Measurements from ENCODE around the gene YPEL5.
"Not testable (repeated sequence)": the region's sequence is repeated elsewhere in the genome, so short reads cannot be mapped to it uniquely, and the experiment has no call there.

The YPEL5 gene

GRCh38 chr2:30135541-30135940 is 11.3 kb upstream of the YPEL5 start:
- FAIRE-seq = no peak
- no peak for DNase-seq (ENCODE audit: extremely low spot score, insufficient read length, low read depth)

- no peak for DNase-seq (ENCODE audit: extremely low spot score, insufficient read length, low read depth)
- FAIRE-seq = no peak
These were observed 9.9 kb upstream of the YPEL5 start for GRCh38 chr2:30136764-30137444.

- no peak for DNase-seq (ENCODE audit: extremely low spot score, insufficient read length, low read depth)
- peak; percentile 88 for FAIRE-seq
These were observed 7.5 kb upstream of the YPEL5 start for GRCh38 chr2:30139131-30139870.

GRCh38 chr2:30141136-30141535 is 5.7 kb upstream of the YPEL5 start:
- no peak for DNase-seq (ENCODE audit: extremely low spot score, insufficient read length, low read depth)
- no peak for FAIRE-seq

GRCh38 chr2:30144260-30144659 is 2.5 kb upstream of the YPEL5 start:
- FAIRE-seq = no peak
- no peak for DNase-seq (ENCODE audit: extremely low spot score, insufficient read length, low read depth)

GRCh38 chr2:30144951-30145350 is 1.9 kb upstream of the YPEL5 start:
- not testable (repeated sequence) for DNase-seq (ENCODE audit: extremely low spot score, insufficient read length, low read depth); FAIRE-seq

- FAIRE-seq = no peak
- no peak for DNase-seq (ENCODE audit: extremely low spot score, insufficient read length, low read depth)
These were observed 926 bp upstream of the YPEL5 start for GRCh38 chr2:30145826-30146336.

- DNase-seq (ENCODE audit: extremely low spot score, insufficient read length, low read depth) (no peak), FAIRE-seq (no peak)
These were observed 448 bp downstream of the YPEL5 start for GRCh38 chr2:30147196-30147714.

GRCh38 chr2:30147715-30148610 is 1.2 kb downstream of the YPEL5 start:
- peak; percentile 68 for DNase-seq (ENCODE audit: extremely low spot score, insufficient read length, low read depth)
- FAIRE-seq = peak; percentile 62

GRCh38 chr2:30148850-30149249 is 2.0 kb downstream of the YPEL5 start:
- no peak for DNase-seq (ENCODE audit: extremely low spot score, insufficient read length, low read depth)
- peak; percentile 52 for FAIRE-seq

- DNase-seq (ENCODE audit: extremely low spot score, insufficient read length, low read depth) (no peak), FAIRE-seq (peak; percentile 31)
These were observed 2.7 kb downstream of the YPEL5 start for GRCh38 chr2:30149513-30149912.

- no peak for DNase-seq (ENCODE audit: extremely low spot score, insufficient read length, low read depth)
- FAIRE-seq = no peak
These were observed 3.2 kb downstream of the YPEL5 start for GRCh38 chr2:30149976-30150375.

- no peak for FAIRE-seq
- no peak for DNase-seq (ENCODE audit: extremely low spot score, insufficient read length, low read depth)
These were observed 4.0 kb downstream of the YPEL5 start for GRCh38 chr2:30150786-30151185.

- DNase-seq (ENCODE audit: extremely low spot score, insufficient read length, low read depth) = no peak
- no peak for FAIRE-seq
These were observed 5.6 kb downstream of the YPEL5 start for GRCh38 chr2:30152385-30152784.

- FAIRE-seq = no peak
- DNase-seq (ENCODE audit: extremely low spot score, insufficient read length, low read depth) = no peak
These were observed 8.4 kb downstream of the YPEL5 start for GRCh38 chr2:30155202-30155601.

- FAIRE-seq = no peak
- DNase-seq (ENCODE audit: extremely low spot score, insufficient read length, low read depth) = no peak
These were observed 9.3 kb downstream of the YPEL5 start for GRCh38 chr2:30155889-30156658.

- FAIRE-seq = no peak
- DNase-seq (ENCODE audit: extremely low spot score, insufficient read length, low read depth) = no peak
These were observed 10.8 kb downstream of the YPEL5 start for GRCh38 chr2:30157616-30158015.

GRCh38 chr2:30159766-30160165 is 13.0 kb downstream of the YPEL5 start:
- DNase-seq (ENCODE audit: extremely low spot score, insufficient read length, low read depth) (no peak), FAIRE-seq (no peak)

GRCh38 chr2:30161929-30162706 is 15.3 kb downstream of the YPEL5 start:
- DNase-seq (ENCODE audit: extremely low spot score, insufficient read length, low read depth) (no peak), FAIRE-seq (no peak)

Data from GM18507 (cell line).